Right cardiac atrium (tissue), 5 donors: ENCODE data around the gene MUC13. TPM values are rescaled to one million over a fixed set of nuclear protein-coding genes. Genes with fewer than 3 reads are reported as not detected.

Experiments
- ATAC-seq, 2 donors: fragments of 200-7000 bp; cut with Tn5 transposase; one replicate each; pipeline versions ENCODE4 v1.8.0 to v1.9.1; 2020; ENCODE audit warnings: moderate library complexity in 2 of 2, mild to moderate bottlenecking in 1 of 2
- DNase-seq, 3 donors: peaks; one replicate each; pipeline ENCODE4 v3.0.0-alpha.2; 2020
- H3K27ac ChIP-seq: one replicate; pipeline ENCODE4 v1.5.1; 2013; ENCODE audit warnings: mild to moderate bottlenecking, low read length, control low read depth, moderate library complexity
- H3K27me3 ChIP-seq: one replicate; pipeline ENCODE4 v1.6.1; 2013; ENCODE audit not compliant: control insufficient read depth, insufficient read depth
- H3K4me1 ChIP-seq: one replicate; pipeline ENCODE4 v1.6.1; 2013; ENCODE audit warnings: low read length; ENCODE audit not compliant: control insufficient read depth, insufficient read depth
- H3K4me3 ChIP-seq: one replicate; pipeline ENCODE4 v1.5.1; 2013; ENCODE audit warnings: low read length, control low read depth
- H3K9me3 ChIP-seq: one replicate; pipeline ENCODE4 v1.6.1; 2013; ENCODE audit warnings: low read length; ENCODE audit not compliant: control insufficient read depth
- WGBS: extraction: QIAGEN DNeasy Blood & Tissue Kit; methylation state at CpG from one replicate; pipeline ENCODE4 v1.1.7; 2013; 5-methylcytosine and 5-hydroxymethylcytosine counted together
- intact Hi-C, 4 donors: fragments of 100-400 bp; cut with DNase I; formaldehyde crosslinking; loops; one replicate each; pipeline versions ENCODE4 v1.11.0 to v1.14.0; 2022 to 2023
- long read RNA-seq, 4 donors: library from polyadenylated mRNA; unstranded; transcript quantifications; one replicate each; pipeline ENCODE4 v2.0.0, GENCODE V29; 2020 to 2021
- polyA plus RNA-seq: library from polyadenylated mRNA; stranded (reverse); fragments of 200-250 nt; gene quantifications from one replicate; pipeline ENCODE4 v1.2.3, GENCODE V29; 2013
- total RNA-seq, 4 donors: library from RNA; stranded (reverse); fragmentation: NEBNext Ultra II Directional; extraction: Animal tissue kit (Norgen Biotek cat#: 25700); gene quantifications; one replicate each; pipeline ENCODE4 v1.2.1, GENCODE V29; 2021
- donor health status: healthy with polysubstance abuse.
- donor health status: DM: no; HTN: yes; CAD: no.
- donor health status: DM: no; HTN: no; CAD: no.
- donor health status: DM: no; HTN: yes; CAD: no; lungs with severe emphysema.
- donor health status: DM: yes; HTN: yes; CAD: no.

The MUC13 gene
- total RNA-seq = not detected
- polyA plus RNA-seq = 0.05 TPM
- long read RNA-seq, donor 1 = 0 reads
- long read RNA-seq, donor 2 = 0 reads
- long read RNA-seq, donor 3 = 0 reads
- long read RNA-seq, donor 4 = 0 reads

DNA sequence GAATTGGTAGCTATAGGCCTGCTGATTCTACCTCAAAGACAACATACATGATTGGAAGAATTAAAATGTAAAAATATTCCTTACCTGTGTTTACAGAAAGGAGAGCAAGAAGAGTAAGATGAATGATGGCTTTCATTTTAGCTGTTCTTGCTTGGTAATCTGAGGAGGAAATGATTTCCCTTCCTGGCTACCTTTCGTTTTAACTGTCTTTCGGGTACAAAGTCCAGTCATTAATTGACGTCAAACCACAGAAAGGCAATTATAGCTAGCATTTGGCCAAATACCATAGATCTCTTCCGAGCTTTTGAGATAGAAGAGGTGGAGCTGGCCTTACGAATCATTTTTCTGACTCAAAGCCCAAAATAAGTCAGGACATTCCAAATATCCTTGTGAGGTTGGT lies at the start of gene MUC13:
TSS of gene MUC13 (minus strand) at position 175 of the 400 bp plus-strand sequence. CDS start at position 136, 39 bp downstream.
- intact Hi-C loops = loop anchor here in 2 of 4 donors (10.0 kb wide), 1 partner anchor 500 kb away; no protein-coding TSS in a partner anchor
- WGBS = 81% methylated on average over 5 of the region's 5 CpGs
- Histone ChIP-seq H3K4me1 (no peaks in the 10 kb centered on the region), H3K9me3 (no peaks in the 10 kb centered on the region), H3K27ac (no peak within 1 kb of the TSS), H3K27me3 (no peaks in the 10 kb centered on the region), H3K4me3 (no peak within 1 kb of the TSS)
- no peak for ATAC-seq
- DNase-seq = no peak

GRCh38 chr3:124982855-124983254 lies 48.3 kb upstream of the MUC13 start:
- WGBS = 73% methylated on average over 2 of the region's 2 CpGs
- H3K27ac ChIP-seq = no peak overlapping the region
- DNase-seq (no peak), ATAC-seq (no peak)
- H3K4me1 ChIP-seq = peaks cover 3% of the 10 kb centered on the region
- H3K9me3 ChIP-seq = no peaks in the 10 kb centered on the region
- no peaks in the 10 kb centered on the region for H3K27me3 ChIP-seq
- intact Hi-C loops = no loop called here
- H3K4me3 ChIP-seq = no peak overlapping the region

DNA sequence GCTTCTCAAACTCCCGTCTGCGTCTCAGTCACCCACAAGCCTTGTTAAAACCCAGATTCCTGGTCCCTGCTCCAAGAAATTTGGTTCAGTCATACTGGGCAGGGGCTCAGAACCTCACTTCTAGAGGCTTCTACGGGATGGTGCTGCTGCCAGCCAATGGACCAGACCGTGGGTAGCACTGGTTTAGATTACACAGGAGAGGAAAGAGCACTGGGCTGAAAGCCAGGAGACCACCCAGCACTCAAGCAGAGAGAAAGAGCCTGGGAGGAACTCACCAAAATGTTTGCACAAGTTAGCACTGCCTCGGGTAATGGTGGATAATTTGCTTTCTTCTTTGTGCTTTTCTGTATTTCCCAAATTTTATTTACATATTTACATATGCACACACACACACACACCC lies 46.9 kb upstream of the MUC13 start:
- intact Hi-C loops = no loop called here
- ATAC-seq = no peak
- WGBS = 56% methylated on average over 5 of the region's 5 CpGs
- no peak overlapping the region for H3K27ac ChIP-seq
- H3K27me3 ChIP-seq = no peaks in the 10 kb centered on the region
- DNase-seq = no peak
- H3K4me1 ChIP-seq = peaks cover 3% of the 10 kb centered on the region
- no peak overlapping the region for H3K4me3 ChIP-seq
- no peaks in the 10 kb centered on the region for H3K9me3 ChIP-seq

- Histone ChIP-seq H3K4me1 (no peaks in the 10 kb centered on the region), H3K27ac (no peak overlapping the region), H3K4me3 (no peak overlapping the region), H3K9me3 (no peaks in the 10 kb centered on the region), H3K27me3 (no peaks in the 10 kb centered on the region)
- no peak for ATAC-seq
- DNase-seq = no peak
- intact Hi-C loops = no loop called here
- 97% methylated on average over 7 of the region's 7 CpGs for WGBS
Observed at GRCh38 chr3:124978627-124979026, 44.1 kb upstream of the MUC13 start.

GRCh38 chr3:124976383-124976782 lies 41.8 kb upstream of the MUC13 start:
- H3K4me1 ChIP-seq = no peaks in the 10 kb centered on the region
- 77% methylated on average over 6 of the region's 6 CpGs for WGBS
- intact Hi-C loops = no loop called here

GRCh38 chr3:124974691-124975090 lies 40.1 kb upstream of the MUC13 start:
- no peak for ATAC-seq
- WGBS = 98% methylated on average over 2 of the region's 2 CpGs
- Histone ChIP-seq H3K4me3 (no peak overlapping the region), H3K9me3 (no peaks in the 10 kb centered on the region), H3K27ac (no peak overlapping the region), H3K27me3 (no peaks in the 10 kb centered on the region), H3K4me1 (no peaks in the 10 kb centered on the region)
- DNase-seq = no peak
- intact Hi-C loops = no loop called here

More at GRCh38 chr3:124976383-124976782, 41.8 kb upstream of the MUC13 start:
- ATAC-seq (no peak), DNase-seq (no peak)
- Histone ChIP-seq H3K9me3 (no peaks in the 10 kb centered on the region), H3K27me3 (no peaks in the 10 kb centered on the region), H3K4me3 (no peak overlapping the region), H3K27ac (no peak overlapping the region)

DNA sequence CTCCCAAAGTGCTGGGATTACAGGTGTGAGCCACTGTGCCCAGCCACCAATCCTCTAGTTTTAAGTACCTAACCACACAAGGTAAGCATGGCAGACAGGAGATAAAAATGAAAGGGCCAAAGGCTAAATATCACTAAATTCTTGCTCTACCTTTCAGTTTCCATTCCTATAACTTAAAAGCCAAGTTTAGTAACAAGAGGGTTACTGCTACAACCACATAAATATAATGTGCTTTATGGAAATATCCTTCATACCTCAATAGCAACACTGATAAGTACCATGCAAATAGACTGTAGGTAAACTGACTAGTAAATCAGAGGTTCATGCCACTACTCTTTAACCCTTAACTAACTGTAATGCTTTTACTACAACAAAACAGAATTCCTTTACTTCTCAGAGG lies 38.7 kb upstream of the MUC13 start:
- Histone ChIP-seq H3K4me1 (no peaks in the 10 kb centered on the region), H3K27me3 (no peaks in the 10 kb centered on the region), H3K27ac (no peak overlapping the region), H3K9me3 (no peaks in the 10 kb centered on the region), H3K4me3 (no peak overlapping the region)
- no peak for DNase-seq
- intact Hi-C loops = no loop called here
- ATAC-seq = no peak

- Histone ChIP-seq H3K27me3 (no peaks in the 10 kb centered on the region), H3K9me3 (no peaks in the 10 kb centered on the region), H3K4me3 (no peak overlapping the region), H3K4me1 (no peaks in the 10 kb centered on the region), H3K27ac (no peak overlapping the region)
- ATAC-seq (no peak), DNase-seq (no peak)
- 89% methylated on average over 3 of the region's 3 CpGs for WGBS
- intact Hi-C loops = no loop called here
Observed at GRCh38 chr3:124972457-124972856, 37.9 kb upstream of the MUC13 start.

GRCh38 chr3:124969963-124970722 lies 35.6 kb upstream of the MUC13 start:
- 84% methylated on average over 18 of the region's 18 CpGs for WGBS
- ATAC-seq (no peak), DNase-seq (no peak)
- H3K27ac ChIP-seq = no peak overlapping the region
- H3K4me3 ChIP-seq = no peak overlapping the region
- intact Hi-C loops = no loop called here
- H3K9me3 ChIP-seq = no peaks in the 10 kb centered on the region
- peaks cover under 1% of the 10 kb centered on the region for H3K4me1 ChIP-seq
- no peaks in the 10 kb centered on the region for H3K27me3 ChIP-seq

- WGBS = 67% methylated on average over 8 of the region's 8 CpGs
- no peak overlapping the region for H3K27ac ChIP-seq
- H3K9me3 ChIP-seq = no peaks in the 10 kb centered on the region
- no peaks in the 10 kb centered on the region for H3K27me3 ChIP-seq
- DNase-seq = no peak
- no peak for ATAC-seq
- H3K4me3 ChIP-seq = no peak overlapping the region
- intact Hi-C loops = no loop called here
- H3K4me1 ChIP-seq = peaks cover 4% of the 10 kb centered on the region
Observed at GRCh38 chr3:124969190-124969589, 34.6 kb upstream of the MUC13 start.

GRCh38 chr3:124967964-124968363 lies 33.4 kb upstream of the MUC13 start:
- DNase-seq (no peak), ATAC-seq (no peak)
- intact Hi-C loops = no loop called here
- Histone ChIP-seq H3K4me3 (no peak overlapping the region), H3K27me3 (no peaks in the 10 kb centered on the region), H3K9me3 (no peaks in the 10 kb centered on the region), H3K27ac (no peak overlapping the region), H3K4me1 (peaks cover 7% of the 10 kb centered on the region)
- 83% methylated on average over 10 of the region's 10 CpGs for WGBS
